HG03108 (cell line): ENCODE measurements around the gene ARHGAP19.

ENCODE experiments used
- ATAC-seq: cut with Tn5 transposase; IDR thresholded peaks from one replicate; pipeline ENCODE4 v1.9.1; 2021; ENCODE audit warnings: moderate library complexity; ENCODE audit not compliant: unreplicated experiment

Gene ARHGAP19

DNA sequence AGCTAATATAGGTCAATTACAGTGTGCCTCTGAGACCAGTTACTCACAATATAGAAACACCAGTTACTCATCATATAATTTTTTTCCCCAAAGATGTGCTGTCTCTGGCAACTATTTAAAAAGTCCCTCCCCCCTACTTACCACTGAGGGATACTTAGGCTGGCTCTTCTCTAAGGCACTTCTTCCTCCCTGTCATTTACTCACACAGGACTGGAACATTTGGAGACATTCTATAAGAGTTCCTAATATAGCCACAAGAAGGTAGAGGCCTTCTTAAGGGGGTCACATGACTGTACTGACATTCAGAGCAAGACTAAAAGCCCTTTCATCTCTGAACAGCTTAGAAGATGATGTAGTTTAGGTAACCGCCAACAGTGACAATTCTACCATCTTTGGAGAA is 62.3 kb downstream of the ARHGAP19 start:
- no peak for ATAC-seq

DNA sequence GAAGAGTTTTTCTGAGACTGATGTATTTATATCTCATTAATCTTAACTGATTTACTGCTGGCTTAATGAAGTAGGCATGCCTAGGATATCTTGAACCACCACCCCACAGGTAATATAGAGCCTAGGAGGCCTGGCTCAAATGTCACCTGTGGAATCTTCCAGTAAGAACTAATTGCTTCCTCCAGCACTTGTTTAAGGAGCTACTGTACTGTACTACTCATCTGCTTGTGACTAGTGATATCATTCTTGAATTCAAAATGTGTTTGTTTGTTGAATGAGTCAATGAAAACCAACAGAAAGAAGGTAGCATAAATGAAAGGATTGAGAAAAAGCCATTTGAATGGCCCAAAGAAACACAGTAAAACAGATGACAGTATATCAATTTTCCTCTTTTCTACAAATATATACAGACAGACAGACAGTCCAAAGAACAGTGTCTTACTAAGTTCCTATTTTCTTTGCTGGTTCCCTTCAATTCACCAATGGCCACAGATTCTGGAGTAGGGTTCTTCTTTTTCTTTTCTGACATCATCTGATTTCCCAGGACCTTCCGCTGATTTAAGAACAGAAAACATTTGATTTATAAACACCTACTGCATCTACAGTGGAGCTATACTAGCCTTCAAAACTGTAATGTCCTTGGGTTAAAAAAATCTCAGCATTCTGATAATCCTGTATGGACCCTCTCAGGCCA is 63.0 kb downstream of the ARHGAP19 start:
- no peak for ATAC-seq

DNA sequence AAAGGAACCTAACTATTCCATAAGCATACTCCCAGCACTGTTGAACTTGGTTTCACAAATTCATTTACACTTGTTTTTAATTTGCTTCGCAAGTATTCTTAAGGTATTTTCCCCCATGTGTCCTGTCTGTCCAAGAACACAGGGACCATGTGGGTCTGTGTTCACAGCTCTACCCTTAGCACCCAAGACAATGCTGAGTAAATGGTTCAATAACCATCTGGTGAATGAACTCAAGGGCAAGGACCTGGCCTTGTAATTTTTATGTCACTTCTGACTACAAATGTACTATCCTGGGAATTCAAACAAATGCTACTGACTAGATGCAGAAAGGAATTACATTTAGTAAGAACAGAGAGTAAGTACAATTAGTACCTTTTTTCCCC is 63.7 kb downstream of the ARHGAP19 start:
- no peak for ATAC-seq

DNA sequence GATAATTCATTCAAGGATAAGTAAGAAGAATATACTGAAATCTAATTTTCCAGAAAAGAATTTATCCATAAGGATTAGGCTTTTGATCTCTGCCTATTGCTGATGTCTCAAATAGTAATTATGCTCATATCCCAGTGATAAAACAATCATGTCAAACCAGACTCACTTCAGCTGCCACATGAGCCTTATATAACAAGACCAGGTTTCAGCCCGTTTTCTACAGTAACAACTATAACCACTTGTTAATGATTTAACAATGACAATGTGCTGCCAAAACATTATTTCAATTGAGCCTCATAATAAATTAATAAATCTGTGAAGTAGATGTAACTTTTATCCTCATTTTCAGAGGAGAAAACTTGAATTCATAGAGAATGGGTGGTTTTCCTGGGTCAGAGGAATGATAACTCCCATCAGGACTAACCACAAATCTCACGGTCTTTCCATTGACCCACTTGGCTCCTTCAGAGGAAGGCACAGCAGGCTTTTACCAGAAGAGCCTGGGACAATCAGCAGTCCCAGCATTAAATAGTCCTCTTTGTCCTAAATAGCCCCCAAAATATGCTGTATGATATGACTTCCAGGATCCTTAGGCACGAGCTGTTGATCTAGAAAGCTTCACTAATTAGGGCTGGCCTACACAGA is 64.2 kb downstream of the ARHGAP19 start:
- no peak for ATAC-seq

DNA sequence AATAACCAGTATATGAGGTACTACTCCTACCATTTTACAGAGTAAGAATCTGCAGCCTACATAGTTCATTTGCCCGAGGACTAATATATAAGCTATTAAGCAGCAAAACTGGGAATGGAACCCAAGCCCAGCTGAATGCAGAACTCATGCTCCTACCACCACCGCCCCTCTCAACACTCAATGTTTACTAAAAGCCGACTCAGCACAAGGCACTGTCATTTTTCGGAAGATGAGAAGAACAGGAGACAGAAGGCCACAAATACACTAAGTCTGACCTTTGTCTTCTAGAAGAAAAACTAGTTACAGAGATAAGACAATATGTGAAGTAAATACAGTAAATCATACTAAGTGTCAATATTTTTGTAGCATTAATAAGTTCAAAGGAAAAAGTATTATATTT is 66.0 kb downstream of the ARHGAP19 start:
- ATAC-seq = no peak

DNA sequence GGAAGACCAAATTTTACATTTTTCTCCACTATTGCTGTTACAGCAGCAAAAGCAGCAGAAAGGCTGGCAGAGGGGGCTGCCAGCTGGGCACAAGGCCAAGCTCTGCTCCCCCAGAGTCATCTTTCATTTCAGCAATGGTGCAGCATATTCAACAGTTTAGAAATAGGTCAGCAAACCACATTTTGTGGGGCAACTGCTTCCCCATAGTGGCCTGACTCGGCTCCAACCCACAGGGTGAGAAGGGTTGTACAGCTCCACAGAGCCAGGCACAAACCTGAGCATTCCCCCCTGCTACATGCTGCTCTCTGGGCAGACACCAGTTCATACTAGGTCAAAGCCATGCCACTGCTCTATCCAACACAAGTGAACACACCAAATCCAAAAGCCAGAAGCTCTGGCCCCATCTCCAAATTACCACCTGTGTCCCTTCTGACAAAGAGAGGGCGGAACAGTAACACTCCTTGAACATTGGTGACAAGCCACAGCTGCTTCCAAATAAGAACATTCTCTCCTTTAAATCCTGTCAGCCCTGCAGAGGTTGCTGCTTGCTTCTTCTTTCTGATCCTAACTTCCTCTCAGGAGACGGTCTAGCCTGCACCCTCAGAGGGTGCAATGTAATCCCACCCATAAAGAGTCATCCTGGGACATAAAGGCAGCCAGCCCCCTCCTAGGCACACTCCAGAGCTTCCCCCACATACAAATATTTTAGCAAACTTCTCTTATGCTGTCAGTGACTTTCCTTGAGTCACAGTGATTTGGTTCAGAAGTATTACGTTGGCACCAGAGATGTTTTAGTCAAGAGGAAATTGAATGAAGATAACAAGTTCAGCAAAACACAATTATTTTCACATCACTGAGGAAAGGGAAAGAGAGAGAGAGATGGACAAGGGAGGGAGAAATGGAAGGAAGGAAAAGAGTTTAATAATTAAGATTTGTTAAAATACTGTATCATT is 67.7 kb downstream of the ARHGAP19 start:
- no peak for ATAC-seq

DNA sequence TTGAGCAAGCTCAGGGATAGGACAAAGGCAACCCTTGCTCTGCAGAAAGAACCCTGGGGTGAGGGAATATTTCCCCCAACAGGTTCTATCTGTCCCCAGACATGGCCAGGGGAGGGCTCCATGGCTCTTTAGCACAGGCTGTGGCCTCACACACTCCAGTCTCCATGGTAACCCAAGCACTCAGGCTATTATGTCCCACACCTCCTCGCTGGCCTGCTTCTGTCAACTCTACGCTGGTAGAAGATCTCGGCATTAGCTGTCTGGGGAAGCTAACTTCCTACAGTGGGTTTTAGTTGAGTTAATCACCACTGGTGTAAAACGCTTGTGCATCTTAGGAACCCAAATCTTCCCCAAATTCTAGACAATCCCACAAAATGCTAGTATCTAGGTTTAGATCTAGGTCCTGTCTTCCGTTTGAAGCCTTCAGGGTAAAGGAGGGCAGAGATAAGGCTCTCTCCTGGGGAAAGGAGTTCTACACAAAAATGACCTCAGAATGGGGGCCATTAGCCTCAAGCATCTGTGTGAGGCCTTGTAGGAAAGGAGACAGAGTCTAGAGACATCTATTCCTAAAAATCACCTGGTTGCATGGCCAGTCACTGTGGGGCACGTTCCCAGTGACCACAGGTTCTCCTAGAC is 70.0 kb downstream of the ARHGAP19 start:
- ATAC-seq = no peak

DNA sequence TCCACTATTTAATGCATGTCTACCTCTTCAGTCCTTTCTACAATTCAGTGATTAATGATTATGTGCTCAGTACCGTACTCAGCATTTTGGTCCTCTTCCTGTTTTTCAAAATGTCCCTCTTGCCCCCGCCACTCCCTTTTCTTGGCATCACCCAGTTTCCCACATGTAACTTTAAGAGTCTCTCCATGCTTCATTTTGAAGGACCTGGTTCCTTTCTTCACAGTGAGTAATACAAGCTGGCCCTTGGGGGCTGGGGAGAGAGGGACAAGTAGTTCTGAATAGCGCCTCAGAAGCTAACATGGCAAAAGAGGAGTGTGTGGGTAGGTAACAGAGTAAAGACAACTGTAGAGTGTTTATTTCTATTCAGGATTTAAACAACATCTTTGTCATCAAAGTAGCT is 72.1 kb downstream of the ARHGAP19 start:
- ATAC-seq = no peak

DNA sequence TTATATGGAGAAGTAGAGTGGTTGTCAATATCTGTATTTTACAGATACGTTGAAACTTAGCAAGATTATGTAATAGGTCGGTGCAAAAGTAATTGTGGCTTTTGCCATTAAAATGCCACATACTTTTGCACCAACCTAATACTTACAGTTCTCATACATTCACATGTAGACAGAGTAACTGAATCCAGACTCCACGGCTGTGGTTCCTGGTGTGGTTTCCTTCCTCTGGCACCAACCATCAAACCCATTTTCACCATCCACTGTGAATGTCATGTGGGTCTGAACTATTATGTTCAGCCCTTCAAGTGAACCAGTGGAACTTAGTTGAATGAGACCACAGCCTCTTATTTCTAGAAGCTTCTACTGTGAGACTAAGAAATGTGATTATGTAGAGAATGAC is 75.1 kb downstream of the ARHGAP19 start:
- ATAC-seq = no peak

DNA sequence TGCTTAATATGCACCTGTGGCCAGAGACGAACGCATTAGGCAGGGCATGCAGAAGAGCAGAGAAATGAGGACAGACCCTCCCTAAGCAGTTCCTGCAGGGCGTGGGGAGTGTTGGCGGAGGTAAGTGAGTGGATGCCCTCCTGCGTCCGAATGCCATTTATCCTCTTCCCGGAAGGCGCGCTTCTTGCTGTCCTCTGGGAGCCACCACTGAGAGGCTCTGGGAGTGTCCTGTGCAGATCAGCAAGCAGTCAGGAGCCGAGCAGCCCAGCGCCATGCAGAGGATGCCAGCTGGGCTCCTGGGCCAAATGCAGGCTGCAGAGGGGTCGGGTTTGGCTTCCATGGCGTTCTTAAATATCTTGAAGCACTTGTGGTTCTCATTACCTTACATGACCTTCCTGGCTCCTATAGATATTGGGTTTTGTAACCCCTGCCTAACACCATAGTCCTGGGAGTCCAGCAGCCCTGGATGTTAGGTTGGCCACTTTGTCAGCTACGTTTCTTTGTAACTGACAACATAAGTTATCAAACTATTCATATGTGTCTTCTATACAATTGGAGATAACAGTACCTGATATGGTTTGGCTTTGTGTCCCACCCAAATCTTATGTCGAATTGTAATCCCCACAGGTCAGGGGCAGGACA is 76.7 kb downstream of the ARHGAP19 start:
- ATAC-seq = no peak

DNA sequence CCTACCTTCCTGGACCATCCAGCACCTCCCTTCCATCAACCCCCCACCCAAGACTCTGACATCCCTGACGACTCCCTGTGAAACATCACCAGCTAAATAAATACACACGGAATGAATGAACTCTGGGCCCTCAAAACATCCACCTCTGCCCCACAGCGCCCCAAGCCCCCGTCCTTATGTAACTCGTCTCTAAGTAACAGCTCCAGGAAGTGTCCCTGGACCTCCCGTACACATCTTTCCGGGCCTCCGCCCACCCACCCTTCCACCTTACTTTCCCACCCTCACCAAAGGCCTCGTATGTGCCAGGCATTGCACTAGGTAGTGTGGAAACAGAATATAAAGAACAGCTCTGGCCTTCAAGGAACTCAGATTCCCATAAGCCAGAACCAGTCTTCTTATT is 79.0 kb downstream of the ARHGAP19 start:
- ATAC-seq = no peak

DNA sequence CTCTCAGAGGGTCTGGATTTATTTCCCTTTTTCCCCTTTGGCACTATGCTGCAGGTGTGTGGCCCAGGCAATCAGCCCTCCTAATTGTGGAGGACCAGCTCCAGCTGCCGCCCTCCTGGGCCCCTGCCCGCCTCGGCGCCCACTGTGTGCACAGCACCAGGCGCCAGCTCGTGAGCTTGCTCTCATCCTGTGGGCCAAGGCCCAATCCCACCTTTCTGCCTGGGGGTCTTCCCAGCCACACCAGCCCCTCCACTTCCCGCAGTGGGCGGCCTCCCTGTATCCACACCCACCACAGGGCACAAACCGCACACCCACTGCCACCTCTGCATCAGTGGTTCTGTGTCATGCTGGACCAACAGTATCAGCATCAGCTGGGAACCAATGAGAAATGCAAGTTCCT is 81.2 kb downstream of the ARHGAP19 start:
- ATAC-seq = no peak

DNA sequence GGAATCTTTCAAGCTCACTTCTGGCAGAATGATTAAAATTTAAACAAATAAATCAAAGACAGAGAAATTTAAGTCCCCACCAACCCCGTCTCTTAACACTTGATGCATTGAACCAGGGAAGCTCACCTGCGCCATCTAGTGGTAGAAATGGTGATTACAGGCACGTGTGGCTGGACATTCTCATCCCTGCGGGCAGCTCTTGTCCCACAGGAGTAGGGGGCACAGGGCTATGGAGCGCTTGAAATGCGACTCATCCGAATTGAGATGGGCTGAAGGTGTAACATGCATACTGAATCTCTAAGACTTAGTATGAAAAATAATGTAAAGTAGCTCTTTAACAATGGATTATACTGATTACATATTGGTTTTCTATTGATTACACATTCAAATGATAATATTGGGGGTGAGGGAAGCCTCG is 81.9 kb downstream of the ARHGAP19 start:
- ATAC-seq = no peak

DNA sequence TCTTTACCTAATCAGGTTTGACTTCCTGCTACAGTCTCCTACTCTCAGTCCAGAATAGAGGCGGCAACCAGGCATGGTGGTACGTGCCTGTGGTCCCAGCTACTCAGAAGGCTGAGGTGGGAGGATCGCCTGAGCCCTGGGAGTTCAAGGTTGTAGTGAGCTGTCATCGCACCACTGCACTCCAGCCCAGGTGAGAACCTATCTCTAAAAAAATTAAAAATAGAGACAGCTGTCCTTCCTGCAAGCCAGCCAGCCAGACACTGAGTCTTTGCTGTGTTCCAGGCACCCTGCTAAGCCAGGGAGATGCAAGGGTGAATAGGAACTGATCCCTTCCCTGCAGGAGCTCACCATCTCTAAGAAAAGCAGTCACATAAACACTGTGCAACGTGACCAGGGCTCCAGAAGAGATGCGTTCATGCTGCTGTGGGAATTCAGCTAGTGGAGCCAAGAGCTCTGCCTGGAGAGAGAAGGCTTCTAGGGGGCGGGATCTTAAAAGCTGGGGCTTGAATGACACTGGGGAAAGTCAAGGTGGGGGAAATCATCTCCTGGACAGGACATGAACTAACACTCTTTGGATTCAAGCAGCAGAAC is 84.6 kb downstream of the ARHGAP19 start:
- no peak for ATAC-seq

DNA sequence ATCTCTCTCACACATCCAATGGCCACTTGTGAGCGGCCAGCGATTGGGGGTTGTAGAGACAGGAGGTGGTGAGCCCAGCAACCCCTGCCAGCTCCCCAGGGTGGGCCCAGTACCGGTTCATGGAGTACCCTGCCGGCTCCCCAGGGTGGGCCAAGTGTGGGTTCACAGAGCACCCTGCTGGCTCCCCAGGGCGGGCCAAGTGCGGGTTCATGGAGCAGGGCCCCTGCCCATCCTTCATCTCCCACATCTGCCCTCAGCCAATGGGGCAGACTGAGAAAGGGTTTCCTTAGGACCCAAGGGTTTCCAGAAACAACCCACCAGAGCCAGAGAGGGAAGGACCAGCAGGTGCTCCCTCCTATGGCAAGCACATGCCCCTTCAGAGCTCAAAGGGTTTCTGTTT is 85.3 kb downstream of the ARHGAP19 start:
- ATAC-seq = no peak

DNA sequence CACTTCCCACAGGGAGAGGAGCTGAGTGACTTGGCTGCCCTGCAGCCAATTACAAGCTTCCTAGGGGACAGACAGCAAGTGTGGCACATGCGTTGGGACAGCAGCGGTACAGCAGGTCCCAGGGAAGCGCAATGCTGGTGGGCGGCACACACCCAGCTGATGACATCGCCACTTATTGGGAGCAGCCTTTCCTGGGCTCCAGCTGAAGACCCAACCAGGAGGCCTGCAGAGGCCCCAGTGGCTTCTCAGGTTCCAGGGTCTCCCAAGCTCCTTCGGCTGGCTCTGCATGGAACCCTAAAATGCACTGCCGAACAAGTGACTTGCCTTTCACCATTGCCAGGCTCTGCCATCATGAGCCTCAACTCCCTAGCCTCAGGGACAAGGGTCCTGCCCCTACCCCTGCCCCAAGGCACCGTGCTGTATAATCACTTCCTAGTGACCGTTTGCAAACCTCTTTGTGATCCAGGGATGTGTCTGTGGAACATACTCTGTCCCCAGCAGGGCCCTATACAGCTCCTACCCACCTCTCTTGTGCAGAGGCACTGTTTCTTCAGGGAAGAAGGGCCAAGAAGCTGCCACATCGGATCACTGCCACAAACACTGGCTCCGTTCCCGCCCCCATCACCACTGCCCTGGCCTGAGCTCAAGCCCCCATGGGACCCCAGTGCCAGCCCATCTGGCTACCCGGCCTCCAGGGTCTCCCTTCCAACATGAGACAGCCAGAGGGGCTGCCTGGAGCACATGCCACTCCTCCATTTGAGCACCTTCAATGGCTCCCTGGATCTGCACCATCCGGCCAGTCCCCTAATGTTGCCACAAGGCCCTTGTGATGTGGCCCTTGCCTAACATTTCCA is 87.4 kb downstream of the ARHGAP19 start:
- no peak for ATAC-seq

DNA sequence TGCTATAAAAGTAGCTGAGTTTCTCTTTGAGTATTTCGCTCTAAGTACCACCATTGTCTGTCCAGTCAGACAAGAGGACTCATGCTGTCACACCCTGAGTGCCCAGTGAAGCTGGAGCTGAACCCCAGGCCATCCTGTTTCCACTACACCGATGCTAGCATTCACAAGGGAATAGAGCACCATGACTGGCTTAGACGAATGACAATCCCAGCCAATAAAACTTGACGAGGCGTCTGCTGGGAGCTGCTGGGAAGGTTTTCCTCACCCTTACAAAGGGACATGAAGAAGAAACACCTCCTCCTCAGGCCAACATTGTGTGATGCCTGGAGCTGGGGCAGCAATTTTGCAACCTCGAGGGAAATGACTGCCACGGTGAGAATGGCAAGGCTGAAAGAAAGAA is 89.2 kb downstream of the ARHGAP19 start:
- ATAC-seq = no peak

DNA sequence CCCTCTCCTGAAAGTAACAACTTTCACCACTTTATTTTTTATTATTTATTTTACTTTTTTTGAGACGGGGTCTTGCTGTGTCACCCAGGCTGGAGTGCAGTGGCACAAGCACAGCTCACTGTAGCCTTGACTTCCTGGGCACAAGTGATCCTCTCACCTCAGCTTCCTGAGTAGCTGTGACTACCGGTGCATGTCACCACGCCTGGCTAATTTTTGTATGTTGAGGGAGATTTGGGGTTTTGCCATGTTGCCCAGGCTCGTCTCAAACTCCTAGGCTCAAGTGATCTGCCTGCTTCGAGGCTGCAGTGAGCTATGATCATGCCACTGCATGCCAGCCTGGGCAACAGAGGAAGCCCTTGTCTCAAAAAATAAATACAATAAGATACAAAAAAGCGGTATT is 91.8 kb downstream of the ARHGAP19 start:
- no peak for ATAC-seq

DNA sequence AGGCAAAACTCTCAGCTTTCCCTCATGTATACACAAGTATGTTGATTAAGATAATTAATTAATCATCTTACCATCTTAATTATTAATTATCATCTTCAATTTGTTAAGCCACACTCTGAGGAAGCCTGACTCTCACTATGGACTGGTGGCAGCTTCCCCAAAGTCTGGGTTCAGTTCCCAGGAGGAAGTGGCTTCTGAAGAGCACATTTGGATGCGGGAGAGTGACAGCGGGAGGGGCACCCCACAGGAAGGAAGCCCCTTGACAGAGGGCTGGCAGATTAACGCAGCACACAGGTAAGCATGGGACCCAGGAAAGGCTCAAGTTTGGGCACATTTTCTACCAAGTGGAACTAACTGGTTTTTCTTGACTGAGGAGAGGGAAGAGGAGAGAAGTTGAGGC is 93.3 kb downstream of the ARHGAP19 start:
- ATAC-seq = no peak
